HepG2 (cell line): ENCODE data around the gene C1QL2. TPM values are rescaled to one million over a fixed set of nuclear protein-coding genes. Genes with fewer than 3 reads are reported as not detected.

Experiments used
- CBFB ChIP-seq: sonication (generic); formaldehyde crosslinking; IDR thresholded peaks from 2 replicates; pipeline ENCODE4 v1.4.0; 2020; ENCODE audit warnings: missing genetic modification reagents
- EED ChIP-seq: sonication (generic); formaldehyde crosslinking; IDR thresholded peaks from 2 replicates; pipeline ENCODE4 v1.5.0; 2020; ENCODE audit warnings: mild to moderate bottlenecking, missing genetic modification reagents
- FLYWCH1 ChIP-seq: sonication (generic); formaldehyde crosslinking; IDR thresholded peaks from 2 replicates; pipeline ENCODE4 v1.8.1; 2023; ENCODE audit warnings: mild to moderate bottlenecking, missing genetic modification reagents
- FOXK2 ChIP-seq: fragments of 450-650 bp; IDR thresholded peaks from 2 replicates; pipeline ENCODE4 v1.6.1; 2016
- HNF1B ChIP-seq: sonication (generic); formaldehyde crosslinking; IDR thresholded peaks from 2 replicates; pipeline ENCODE4 v1.5.1; 2020; ENCODE audit warnings: mild to moderate bottlenecking, moderate library complexity, missing genetic modification reagents
- HOXA3 ChIP-seq: sonication (generic); formaldehyde crosslinking; IDR thresholded peaks from 2 replicates; pipeline ENCODE4 v1.5.0; 2020; ENCODE audit warnings: missing genetic modification reagents
- KAT8 ChIP-seq: IDR thresholded peaks from 2 replicates; pipeline ENCODE4 v1.6.1; 2016; ENCODE audit warnings: missing genetic modification reagents, missing compliant biosample characterization
- NFE2 ChIP-seq: sonication (generic); formaldehyde crosslinking; IDR thresholded peaks from 2 replicates; pipeline ENCODE4 v1.4.0; 2020; ENCODE audit warnings: missing genetic modification reagents
- NFKBIZ ChIP-seq: IDR thresholded peaks from 2 replicates; pipeline ENCODE4 v1.6.1; 2018; ENCODE audit warnings: missing genetic modification reagents, missing compliant biosample characterization
- NR0B2 ChIP-seq: sonication (generic); formaldehyde crosslinking; IDR thresholded peaks from 2 replicates; pipeline ENCODE4 v1.4.0; 2020; ENCODE audit warnings: mild to moderate bottlenecking, missing genetic modification reagents
- PRPF4 ChIP-seq: fragments of 200-400 bp; formaldehyde crosslinking; IDR thresholded peaks from 2 replicates; pipeline ENCODE4 v1.6.1; 2016; ENCODE audit warnings: low read length, low read depth; ENCODE audit not compliant: poor library complexity, severe bottlenecking
- SNAPC5 ChIP-seq: sonication (generic); formaldehyde crosslinking; IDR thresholded peaks from 2 replicates; pipeline ENCODE4 v1.8.1; 2023; ENCODE audit warnings: mild to moderate bottlenecking, missing genetic modification reagents, borderline replicate concordance
- TERF1 ChIP-seq: sonication (generic); formaldehyde crosslinking; IDR thresholded peaks from 2 replicates; pipeline ENCODE4 v1.8.0; 2022; ENCODE audit warnings: mild to moderate bottlenecking, missing genetic modification reagents, moderate library complexity
- ZC3H4 ChIP-seq: sonication (generic); formaldehyde crosslinking; IDR thresholded peaks from 2 replicates; pipeline ENCODE4 v1.4.0; 2020; ENCODE audit warnings: missing genetic modification reagents, borderline replicate concordance
- ZFYVE20 ChIP-seq: sonication (generic); formaldehyde crosslinking; IDR thresholded peaks from 2 replicates; pipeline ENCODE4 v1.8.0; 2023; ENCODE audit warnings: low read depth, mild to moderate bottlenecking, moderate library complexity, missing genetic modification reagents, borderline replicate concordance
- ZHX1 ChIP-seq: sonication (generic); formaldehyde crosslinking; IDR thresholded peaks from 2 replicates; pipeline ENCODE4 v1.8.1; 2022; ENCODE audit warnings: low read depth, mild to moderate bottlenecking, missing genetic modification reagents
- ZNF816 ChIP-seq: sonication (generic); formaldehyde crosslinking; IDR thresholded peaks from 2 replicates; pipeline ENCODE4 v1.8.0; 2022; ENCODE audit warnings: missing genetic modification reagents, mild to moderate bottlenecking, borderline replicate concordance
- polyA plus RNA-seq, 8 experiments: library from polyadenylated mRNA; depleted of rRNA in 3 of 8; stranded (reverse) in 7 of 8; unstranded in 1 of 8; fragments of >200 nt; fragmentation: Illumina TruSeq in 4 of 8; extraction: Trizol in 4 of 8; gene quantifications; 2 replicates each; pipeline versions ENCODE4 v1.2.1 to v1.2.3, GENCODE V29; 2011 to 2016; ENCODE audit warnings: low read depth in 4 of 8, missing spikeins in 1 of 8, mixed read lengths in 1 of 8; ENCODE audit not compliant: insufficient read depth in 1 of 8
- total RNA-seq, 5 experiments: library from RNA; depleted of rRNA; stranded (reverse); fragments of >200 nt; fragmentation: Illumina TruSeq; extraction: Trizol; gene quantifications; 2 replicates each; pipeline ENCODE4 v1.2.3, GENCODE V29; 2016; ENCODE audit warnings: low read depth in 1 of 5
- TF ChIP-seq, protein P1 (sequence below), 2 experiments: sonication (generic) in 1 of 2; formaldehyde crosslinking in 1 of 2; IDR thresholded peaks; 2 replicates each; pipeline versions ENCODE4 v1.4.0 to v1.6.1; 2016 to 2020; ENCODE audit warnings: borderline replicate concordance in 1 of 2, low read depth in 1 of 2, mild to moderate bottlenecking in 1 of 2, missing genetic modification reagents in 1 of 2

Gene C1QL2
- total and polyA plus RNA-seq, 2 of the 13 experiments (the other 11 are each of a cell fraction or from before 2014, with no cell fraction given): not detected

DNA sequence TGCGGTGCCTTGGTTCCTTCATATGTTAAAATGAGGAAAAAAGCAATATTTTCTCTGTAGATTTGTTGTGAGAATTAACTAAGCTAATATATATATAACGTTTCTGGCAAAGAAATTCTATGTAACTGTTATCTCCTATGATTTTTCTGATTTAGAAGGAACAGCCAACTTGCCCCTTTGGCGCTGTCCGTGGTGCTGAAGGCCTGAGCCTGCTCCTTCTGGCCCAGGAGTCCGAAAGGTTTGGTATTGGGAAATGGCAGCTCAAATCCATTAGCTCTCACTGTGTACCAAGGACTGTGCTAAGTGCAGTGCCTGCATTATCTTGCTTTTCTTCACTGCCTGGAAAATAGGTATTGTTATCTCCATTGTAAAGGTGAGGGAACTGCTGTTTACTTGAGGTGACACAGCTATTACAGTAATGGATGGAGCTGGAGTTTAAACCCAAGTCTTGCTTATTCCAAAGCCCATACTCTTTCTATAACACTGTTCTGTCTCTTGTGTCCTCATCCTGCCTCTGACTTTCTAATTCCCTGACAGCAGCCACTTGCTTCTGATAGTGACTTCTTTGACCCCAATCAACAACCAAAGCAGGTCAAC, 52.2 kb downstream of the C1QL2 start (continued):
- no peak for TF ChIP-seq HOXA3
- no peak for TF ChIP-seq FLYWCH1
- TF ChIP-seq, protein P1, sequence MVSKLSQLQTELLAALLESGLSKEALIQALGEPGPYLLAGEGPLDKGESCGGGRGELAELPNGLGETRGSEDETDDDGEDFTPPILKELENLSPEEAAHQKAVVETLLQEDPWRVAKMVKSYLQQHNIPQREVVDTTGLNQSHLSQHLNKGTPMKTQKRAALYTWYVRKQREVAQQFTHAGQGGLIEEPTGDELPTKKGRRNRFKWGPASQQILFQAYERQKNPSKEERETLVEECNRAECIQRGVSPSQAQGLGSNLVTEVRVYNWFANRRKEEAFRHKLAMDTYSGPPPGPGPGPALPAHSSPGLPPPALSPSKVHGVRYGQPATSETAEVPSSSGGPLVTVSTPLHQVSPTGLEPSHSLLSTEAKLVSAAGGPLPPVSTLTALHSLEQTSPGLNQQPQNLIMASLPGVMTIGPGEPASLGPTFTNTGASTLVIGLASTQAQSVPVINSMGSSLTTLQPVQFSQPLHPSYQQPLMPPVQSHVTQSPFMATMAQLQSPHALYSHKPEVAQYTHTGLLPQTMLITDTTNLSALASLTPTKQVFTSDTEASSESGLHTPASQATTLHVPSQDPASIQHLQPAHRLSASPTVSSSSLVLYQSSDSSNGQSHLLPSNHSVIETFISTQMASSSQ (IDR thresholded peaks at IDR 0.05; ENCODE audit: low read depth): no peak
- TF ChIP-seq, protein P1 (CRISPR knock-in tag; IDR thresholded peaks at IDR 0.05; ENCODE audit: borderline replicate concordance): no peak
- no peak for TF ChIP-seq FOXK2
- TF ChIP-seq SNAPC5 (CRISPR knock-in tag): no peak
- TF ChIP-seq ZC3H4 (CRISPR knock-in tag): no peak
- TF ChIP-seq NFE2: no peak
- TF ChIP-seq PRPF4: no peak
- TF ChIP-seq ZHX1 (CRISPR knock-in tag): 0 out of 2 replicates have a peak, but pooled peaks have one; percentile 36
- no peak for TF ChIP-seq KAT8 (CRISPR knock-in tag)
- no peak for TF ChIP-seq NR0B2 (CRISPR knock-in tag)
- no peak for TF ChIP-seq HNF1B (CRISPR knock-in tag)
- TF ChIP-seq ZFYVE20: no peak
- TF ChIP-seq TERF1 (CRISPR knock-in tag): no peak
- TF ChIP-seq EED (CRISPR knock-in tag): no peak
- TF ChIP-seq NFKBIZ: no peak
- no peak for TF ChIP-seq ZNF816 (CRISPR knock-in tag)
- no peak for TF ChIP-seq CBFB
